GM21367 (cell line): ENCODE data around the gene ZNF264.
"Not testable (repeated sequence)": the region's sequence is repeated elsewhere in the genome, so short reads cannot be mapped to it uniquely, and the experiment has no call there.

ENCODE experiments used
- ATAC-seq: cut with Tn5 transposase; IDR thresholded peaks from one replicate; pipeline ENCODE4 v1.9.1; 2021; ENCODE audit not compliant: unreplicated experiment

Gene ZNF264

DNA sequence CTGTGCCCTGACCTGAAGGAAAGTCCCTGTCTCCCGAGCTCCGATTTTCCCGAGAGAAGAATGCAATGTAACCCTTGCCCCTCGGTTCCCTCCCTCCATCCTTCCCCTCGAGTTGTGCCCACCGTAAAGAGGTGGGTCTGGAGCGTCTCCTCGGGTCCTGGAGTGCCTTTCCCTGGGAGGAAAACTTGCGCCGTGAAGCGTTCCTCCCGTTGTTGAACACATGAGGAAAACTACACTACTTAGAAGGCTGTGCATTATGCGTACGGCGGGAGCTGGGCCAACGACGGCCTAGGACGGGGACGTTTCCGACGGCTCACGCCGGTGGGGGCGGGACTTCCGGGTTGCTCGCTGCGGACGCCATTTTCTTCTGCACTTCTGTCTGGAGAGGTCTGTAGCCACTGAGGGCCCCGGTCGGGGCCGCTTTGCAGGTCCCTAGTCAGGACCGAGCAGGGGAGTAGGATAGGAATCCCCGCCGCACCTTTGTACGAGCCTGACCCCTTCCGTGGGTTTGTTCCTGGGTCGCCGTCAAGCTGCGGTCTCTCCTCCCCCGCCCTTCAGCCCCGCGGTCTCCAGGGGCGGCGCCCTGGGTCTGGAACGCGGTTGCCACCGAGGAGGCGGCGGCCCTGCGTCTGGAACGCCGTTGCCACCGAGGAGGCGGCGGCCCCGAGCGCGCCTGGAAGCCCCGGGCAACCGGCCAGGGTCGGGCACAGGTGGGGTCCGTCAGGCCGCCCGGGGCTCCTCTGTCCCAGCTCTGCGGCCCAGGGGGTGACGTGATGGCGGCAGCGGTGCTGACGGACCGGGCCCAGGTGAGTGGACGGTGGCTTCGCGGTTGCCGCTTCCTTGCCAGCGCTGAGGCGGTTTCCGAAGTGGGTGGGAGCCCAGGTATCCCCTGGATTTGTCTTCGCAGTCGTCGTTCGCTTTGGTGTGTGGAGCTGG lies at the start of gene ZNF264:
Gene ZNF264, plus strand, starts transcription at position 360 of the 936 bp plus-strand sequence. Its CDS starts 414 bp downstream, at position 774.
- peak; percentile 90 for ATAC-seq

DNA sequence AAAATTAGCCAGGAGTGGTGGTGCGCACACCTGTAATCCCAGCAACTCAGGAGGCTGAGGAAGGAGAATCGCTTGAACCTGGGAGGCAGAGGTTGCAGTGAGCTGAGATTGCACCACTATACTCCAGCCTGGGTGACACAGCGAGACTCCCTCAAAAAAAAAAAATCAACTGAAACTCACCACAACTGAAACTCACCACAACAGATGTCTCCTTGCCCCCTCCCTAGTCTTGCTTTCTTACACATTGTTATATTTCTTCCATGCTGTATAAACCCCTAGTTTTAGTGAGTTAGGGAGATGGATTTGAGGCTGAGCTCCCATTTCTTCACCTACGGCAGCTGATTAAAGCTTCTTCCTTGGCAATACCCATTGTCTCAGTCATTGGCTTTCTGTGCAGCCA lies 49.6 kb upstream of the ZNF264 start:
- no peak for ATAC-seq

DNA sequence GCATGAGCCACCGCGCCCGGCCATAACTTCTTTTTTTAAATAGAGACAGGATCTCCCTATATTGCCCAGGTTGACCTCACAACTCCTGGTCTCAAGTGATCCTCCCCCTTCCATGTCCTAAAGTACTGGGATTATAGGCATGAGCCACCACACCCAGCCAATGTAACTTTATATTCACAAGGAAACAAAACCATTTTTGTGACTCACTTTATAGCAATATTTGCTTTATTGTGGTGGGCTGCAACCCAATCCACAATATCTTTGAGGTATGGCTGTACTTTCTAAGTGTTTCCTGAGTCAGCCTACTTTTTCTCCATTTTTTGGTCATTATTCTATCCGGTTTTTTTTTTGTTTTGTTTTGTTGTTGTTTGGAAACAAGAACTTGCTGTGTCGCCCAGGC lies 38.4 kb upstream of the ZNF264 start:
- ATAC-seq = no peak

DNA sequence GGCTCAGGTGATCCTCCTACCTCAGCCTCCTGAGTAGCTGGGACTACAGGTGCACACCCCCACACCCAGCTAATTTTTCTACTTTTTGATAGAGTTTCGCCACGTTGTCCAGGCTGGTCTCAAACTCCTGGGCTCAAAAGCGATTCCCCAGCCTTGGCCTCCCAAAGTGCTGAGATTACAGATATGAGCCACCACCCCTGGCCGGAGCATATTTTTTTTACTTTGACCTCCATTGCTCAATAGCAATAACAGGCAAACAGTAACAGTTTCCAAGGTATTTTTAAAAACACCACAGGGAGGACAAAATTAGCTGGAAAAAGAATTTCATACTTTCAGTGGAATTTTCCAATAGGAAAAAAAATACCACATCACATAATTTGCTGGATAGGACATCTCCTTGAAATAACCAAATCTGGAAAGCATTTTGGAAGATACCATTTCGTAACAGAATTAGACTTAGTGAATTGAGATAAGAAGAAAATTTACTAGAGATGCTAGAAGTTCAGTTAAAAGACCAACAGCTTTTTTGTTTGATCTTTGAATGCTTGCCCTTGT lies 29.2 kb upstream of the ZNF264 start:
- no peak for ATAC-seq

DNA sequence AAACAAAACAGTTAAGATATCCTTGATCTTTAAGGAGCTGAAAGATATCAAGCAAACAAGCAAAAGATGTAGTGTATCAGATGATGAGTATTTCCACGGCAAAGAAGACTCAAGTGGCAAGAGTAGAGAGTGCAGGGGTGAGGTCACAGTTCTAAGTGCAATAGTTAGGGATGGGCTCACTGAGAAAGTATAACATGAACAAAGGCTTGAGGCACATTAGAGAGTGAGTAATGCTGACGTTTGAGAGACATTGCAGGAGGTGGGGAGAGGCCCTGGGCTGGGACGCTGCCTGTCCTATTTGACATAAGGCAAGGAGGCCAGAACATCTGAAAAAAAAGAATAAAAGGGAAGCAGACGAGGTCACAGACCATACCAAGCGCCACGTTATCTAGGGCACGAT lies 25.5 kb upstream of the ZNF264 start:
- no peak for ATAC-seq

DNA sequence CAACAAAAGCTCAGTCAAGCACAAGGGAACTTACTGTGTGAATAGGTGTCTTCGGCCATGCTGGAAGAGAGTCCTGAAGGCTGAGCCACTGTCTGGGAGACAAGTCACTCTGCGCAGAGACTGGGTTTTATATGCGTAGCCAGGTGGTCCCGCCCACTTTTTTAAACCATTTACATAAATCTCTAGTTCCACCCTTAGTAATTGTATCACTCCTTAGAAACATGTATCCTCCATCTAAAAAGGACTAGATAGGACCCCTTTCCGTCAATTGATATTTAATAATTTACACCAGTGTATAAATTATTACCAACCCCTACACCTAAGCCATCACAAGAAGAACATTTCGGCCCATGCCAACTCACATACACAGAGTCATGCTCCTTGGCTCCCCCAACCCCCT lies 23.9 kb upstream of the ZNF264 start, which contains the start of gene DUXA:
Gene DUXA, minus strand, starts transcription at position 101 of the 400 bp plus-strand sequence. Its CDS starts 42 bp downstream, at position 59.
- ATAC-seq = no peak

DNA sequence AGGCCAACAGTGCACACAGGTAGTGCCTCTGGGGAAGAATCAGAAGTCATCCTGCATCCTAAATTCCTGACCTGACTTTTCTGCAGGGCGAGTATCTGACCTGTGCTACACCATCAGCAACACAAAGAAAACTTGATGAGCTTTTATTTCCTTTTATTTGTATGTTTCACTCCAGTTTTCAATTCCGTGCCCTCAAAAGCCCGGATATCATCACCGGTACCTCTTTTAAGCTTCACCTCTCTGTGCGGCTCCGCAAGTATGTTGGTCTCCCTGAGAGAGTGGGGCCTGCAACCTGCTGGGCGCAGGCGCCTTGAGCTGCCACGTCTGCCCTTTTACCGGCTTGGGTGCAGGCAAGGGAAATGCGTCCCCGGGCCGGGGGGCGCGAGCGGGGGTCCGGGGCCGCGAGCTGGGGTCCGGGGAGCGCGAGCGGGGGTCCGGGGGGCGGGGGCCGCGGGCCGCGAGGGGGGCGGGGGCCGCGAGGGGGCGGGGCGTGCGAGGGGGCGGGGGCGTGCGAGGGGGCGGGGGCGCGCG lies 19.7 kb upstream of the ZNF264 start:
- no peak for ATAC-seq

DNA sequence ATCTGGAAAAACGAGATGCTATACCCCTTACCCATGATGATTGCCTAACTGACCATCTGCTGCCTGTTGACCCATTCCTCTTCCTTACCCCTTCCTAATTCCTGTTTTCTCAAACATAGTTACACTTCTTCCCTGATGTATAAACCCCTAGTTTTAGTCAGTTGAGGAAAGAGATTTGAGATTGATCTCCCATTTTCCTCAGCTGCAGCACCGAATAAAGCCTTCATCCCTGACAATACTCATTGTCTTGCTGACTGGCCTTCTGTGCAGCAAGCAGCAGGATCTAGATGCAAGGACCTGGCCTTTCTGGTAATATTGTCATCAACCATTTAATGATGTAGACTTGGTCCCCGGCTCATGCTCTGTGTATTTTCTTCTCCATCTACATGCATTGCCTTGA lies 999 bp upstream of the ZNF264 start:
- no peak for ATAC-seq

DNA sequence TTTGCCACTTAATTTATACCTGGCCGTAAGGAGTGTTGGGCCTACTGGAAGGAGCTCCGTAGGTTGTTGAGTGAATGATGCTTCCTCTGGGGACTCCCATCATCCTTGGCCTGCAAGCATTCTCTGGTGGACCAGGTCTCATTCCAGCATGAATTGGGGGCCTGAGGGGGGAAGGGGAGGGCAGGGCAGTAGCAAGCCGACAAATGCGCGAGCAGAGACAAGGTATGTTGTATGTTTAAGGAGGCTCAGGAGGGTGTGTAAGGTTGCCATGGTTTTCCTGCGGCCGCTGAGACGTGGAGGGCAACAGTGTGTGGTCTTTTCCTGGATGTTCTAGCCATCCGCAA lies 749 bp downstream of the ZNF264 start:
- ATAC-seq = no peak

DNA sequence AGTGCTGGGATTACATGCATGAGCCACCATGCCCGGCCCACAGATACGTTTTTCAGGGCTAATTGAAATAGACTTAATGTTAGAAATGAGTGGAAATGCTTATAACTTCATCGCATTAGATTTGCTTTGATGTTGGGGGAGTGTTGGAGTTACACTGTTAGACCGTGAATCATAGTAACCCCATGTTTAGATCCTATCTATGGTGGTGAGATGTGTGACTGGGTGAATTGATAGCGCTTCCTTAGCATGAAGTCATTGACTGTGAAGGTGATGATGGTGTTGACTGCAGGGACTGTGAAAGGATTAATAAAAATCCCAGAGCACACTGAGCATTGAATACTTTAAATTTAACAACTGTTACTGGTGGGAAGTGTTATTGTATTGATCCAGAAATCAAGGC lies 1.7 kb downstream of the ZNF264 start:
- ATAC-seq = no peak

DNA sequence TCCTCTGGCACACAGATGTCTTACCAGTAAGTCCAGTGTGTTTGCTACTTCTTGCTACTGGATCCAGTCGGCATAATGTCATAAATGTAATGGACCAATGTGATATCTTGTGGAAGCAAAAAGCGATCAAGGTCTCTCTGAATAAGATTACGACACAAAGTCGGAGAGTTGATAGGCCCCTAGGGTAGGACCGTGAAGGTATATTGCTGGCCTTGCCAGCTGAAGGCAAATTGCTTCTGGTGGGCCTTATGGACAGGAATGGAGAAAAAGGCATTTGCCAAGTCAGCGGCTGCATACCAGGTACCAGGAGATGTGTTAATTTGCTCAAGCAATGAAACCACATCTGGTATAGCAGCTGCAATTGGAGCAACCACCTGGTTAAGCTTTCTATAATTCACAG lies 6.6 kb downstream of the ZNF264 start:
- ATAC-seq = not testable (repeated sequence)

DNA sequence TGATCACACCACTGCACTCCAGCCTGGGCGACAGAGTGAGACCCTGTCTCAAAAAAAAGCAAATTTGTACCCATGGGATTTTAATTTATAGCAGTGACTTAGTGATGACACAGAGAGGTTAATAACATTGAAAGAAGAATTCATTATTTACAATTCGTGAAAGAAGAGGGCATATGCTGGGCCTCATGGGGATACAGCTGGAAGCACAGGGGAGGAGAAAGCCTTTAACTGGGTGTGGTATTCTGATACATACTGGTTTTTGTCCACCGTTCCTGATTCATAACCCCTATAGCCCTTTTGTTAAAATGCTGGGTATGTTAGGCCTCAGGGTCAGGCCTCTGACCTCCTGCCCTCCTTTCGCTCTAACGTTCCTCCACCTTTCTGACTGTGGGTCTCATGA lies 10.9 kb downstream of the ZNF264 start:
- no peak for ATAC-seq

DNA sequence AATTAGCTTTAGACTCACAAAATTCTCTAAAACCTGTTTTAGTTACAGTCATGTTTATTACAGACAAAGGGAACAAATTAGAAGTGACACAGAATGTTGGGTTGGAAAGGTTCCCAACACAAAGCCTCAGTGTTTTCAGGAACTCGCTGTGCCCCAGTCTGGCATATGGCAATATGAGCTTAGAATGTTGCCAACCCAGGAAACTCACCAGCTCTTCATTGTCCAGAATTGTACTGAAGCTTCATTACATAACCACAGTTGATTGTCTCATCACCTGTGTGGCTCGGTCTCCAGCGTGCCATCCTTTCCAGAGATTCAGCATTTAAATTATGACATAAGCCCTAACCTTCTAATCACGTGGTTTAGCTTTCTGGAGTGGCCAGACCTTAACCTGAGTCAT lies 19.1 kb downstream of the ZNF264 start:
- ATAC-seq = no peak

DNA sequence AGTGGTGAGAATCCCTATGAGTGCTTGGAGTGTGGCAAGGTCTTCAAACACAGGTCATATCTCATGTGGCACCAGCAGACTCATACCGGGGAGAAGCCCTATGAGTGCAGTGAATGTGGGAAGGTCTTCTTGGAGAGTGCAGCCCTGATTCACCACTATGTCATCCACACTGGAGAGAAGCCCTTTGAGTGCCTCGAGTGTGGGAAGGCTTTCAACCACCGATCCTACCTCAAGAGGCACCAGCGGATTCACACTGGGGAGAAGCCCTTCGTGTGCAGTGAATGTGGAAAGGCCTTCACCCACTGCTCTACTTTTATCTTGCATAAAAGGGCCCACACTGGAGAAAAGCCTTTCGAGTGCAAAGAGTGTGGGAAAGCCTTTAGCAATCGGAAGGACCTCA lies 20.8 kb downstream of the ZNF264 start:
- no peak for ATAC-seq

DNA sequence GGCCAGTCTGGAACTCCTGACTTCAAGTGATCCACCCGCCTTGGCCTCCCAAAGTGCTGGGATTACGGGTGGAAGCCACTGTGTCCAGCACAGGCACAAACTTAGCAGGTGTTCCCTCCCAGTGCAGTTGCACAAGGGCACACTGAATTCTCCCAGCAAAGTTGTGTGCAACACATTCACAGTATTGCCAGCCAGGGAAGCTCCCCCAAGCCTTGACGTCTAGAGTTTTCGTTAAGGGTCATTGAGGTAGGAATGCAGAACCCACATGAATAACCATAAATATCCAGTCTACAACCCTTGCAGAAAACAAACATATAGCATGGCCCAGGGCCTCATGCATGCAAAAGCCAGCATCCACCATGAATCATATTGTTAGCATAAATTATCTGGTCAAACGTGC lies 36.2 kb downstream of the ZNF264 start:
- ATAC-seq = no peak

DNA sequence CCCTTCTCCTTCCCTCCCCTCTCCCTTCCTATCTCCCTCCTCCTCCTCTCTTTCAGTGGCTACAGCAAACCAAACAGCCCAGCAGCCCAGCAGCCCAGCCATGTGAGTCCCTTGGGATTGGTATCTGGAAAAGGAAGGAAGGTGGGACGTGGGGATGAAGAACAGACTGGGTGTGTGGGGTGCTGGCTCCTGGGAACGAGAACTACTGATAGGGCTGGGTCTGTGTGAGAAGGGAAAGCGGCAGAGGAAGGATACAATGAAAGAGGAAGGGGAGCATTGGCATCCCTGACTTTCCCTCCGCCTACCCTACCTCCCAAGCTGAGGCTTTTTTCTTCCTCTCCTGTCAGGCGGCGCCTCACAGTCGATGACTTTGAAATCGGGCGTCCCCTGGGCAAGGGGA lies 40.4 kb downstream of the ZNF264 start:
- no peak for ATAC-seq

DNA sequence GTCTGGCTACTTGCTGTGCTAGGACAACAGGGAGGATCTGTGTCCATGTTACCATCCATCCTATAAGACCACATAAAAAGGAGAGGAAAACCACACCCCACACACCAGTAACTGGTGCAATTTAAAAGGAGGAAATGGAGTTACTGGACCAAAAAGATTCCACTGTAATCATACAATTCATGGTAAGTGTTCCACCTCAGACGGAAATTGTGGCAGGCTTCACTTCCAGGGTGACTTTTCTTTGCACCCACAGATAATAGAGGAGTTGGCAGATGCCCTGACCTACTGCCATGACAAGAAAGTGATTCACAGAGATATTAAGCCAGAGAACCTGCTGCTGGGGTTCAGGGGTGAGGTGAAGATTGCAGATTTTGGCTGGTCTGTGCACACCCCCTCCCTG lies 41.9 kb downstream of the ZNF264 start:
- ATAC-seq = no peak

DNA sequence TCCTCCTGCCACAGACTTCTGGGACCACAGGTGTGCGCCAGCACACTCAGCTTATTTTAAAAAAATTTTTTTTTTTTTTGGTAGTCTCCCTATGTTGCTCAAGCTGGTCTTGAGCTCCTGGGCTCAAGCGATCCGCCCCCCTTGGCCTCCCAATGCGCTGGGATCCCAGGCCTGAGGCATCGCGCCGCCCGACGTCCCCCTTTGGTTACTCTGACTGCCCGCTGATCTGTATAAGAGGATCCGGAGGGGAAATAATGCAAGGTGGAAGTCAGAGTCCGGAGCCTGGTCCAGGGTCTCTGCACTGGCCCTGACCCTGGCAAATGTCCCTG lies 48.6 kb downstream of the ZNF264 start:
- ATAC-seq = no peak

DNA sequence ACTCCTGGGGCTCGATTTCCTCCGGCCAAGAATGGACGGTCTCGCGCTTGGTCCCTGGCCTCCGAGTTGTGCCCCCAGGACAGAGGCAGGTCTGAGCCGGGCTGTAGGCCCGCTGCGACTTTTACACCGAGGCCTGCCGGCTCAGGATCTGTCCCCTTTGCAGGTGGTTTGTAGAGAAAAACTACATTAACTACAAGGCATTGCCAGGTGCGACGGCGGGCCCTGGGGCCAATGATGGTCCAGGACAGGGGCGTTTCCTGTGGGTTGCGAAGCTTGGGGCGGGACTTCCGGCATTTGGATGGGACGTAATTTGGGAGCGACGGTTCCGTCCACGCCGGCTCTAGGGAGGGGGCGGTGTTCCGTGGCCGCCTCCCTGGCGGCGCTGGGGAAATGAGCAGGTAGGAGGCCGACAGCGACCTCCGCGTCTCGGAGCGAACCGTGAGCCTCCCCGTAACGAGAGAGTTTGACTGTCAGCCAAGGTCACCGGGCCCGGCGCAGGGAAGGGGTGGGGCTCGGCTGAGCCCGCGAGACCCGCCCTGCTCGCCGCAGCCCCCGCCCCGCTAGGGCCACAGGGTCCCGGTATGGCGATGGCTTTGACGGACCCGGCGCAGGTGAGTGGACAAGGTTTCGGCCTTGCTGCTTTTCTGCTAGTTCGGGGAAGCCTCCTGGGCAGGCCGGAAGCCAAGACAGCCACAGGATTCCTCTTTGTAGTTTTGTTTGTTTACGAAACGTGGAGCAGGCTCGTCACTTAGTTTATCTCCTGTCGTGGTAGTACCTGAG lies 49.2 kb downstream of the ZNF264 start, which contains the start of gene ZNF805:
Gene ZNF805, plus strand, starts transcription at position 322 of the 780 bp plus-strand sequence. Its CDS starts 260 bp downstream, at position 582.
- ATAC-seq = peak; percentile 74

DNA sequence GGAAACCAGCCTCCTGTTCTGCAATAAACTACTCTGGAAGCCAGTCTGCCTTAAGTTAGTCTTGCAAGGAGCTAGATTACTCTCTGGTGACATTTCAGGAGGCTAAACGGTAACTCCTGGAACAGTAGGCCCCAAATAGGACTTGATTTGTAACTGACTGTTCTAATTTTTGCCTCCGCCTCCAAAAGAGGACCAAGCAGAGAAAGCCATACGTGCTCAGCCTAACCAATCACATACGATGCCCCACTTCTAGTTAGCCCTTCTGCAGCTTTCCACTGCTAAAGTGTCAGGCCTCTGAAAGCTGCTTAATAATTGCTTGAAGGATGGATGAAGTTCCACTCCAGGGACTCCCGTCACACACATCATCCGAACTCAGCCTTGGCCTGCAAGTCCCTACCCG lies 49.9 kb downstream of the ZNF264 start:
- no peak for ATAC-seq

DNA sequence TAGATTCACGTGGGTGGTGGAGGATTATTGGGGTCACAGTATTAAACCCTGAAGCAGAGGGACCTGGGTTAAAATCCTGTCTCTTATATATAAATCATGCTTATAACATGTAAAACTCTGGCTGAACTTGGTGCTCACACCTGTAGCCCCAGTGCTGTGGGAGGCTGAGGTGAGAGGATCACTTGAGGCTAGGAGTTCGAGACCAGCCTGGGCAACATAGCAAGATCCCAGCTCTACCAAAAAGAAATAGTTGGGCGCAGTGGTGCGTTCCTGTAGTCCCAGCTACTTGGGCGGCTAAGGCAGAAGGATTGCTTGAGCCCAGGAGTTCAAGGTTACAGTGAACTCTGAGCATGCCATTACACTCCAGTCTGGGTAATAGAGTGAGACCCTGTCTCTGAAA lies 51.5 kb downstream of the ZNF264 start:
- no peak for ATAC-seq

DNA sequence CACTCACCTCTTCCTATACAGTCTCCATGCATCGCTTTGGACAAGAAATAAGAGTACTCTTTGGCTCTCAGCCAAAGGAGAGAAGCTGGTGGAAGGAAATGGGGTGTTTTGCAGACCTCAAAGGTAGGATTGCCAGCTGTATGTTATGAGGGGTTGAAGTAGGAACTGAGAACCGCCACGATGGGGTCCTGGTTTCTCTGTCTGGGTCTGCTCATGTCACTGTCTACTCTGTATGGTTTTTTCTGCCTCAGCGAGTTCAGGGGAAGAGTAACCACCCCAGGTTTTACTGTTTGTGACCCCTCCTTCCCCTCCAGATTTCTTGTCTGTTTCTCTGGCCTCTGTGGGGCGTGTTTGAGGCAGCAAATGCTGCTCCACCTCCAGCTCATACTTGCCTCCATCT lies 53.2 kb downstream of the ZNF264 start:
- no peak for ATAC-seq
